Astrocyte of the spinal cord (primary cell): ENCODE data around the gene CNTN2.

Experiments used
- DNase-seq: peaks from one replicate; pipeline ENCODE4 v3.0.0; 2011; ENCODE audit warnings: low read depth, low spot score
- H3K4me3 ChIP-seq: 2 replicates; pipeline ENCODE4 v1.5.1; 2011; ENCODE audit warnings: low read depth, mild to moderate bottlenecking, low read length, moderate library complexity
- in situ Hi-C: cut with HindIII; loops from 2 replicates; pipeline ENCODE4 v1.10.0; 2017; ENCODE audit warnings: low sequenced_read_pairs
- TF ChIP-seq, protein P1 (sequence below): IDR thresholded peaks from 2 replicates; pipeline ENCODE4 v1.5.1; 2012; ENCODE audit warnings: low read depth, mild to moderate bottlenecking, low read length, inconsistent platforms

The CNTN2 gene

GRCh38 chr1:205077934-205078311 lies 34.9 kb downstream of the CNTN2 start:
- no peak for DNase-seq
- in situ Hi-C loops: no loop called here
- TF ChIP-seq, protein P1, sequence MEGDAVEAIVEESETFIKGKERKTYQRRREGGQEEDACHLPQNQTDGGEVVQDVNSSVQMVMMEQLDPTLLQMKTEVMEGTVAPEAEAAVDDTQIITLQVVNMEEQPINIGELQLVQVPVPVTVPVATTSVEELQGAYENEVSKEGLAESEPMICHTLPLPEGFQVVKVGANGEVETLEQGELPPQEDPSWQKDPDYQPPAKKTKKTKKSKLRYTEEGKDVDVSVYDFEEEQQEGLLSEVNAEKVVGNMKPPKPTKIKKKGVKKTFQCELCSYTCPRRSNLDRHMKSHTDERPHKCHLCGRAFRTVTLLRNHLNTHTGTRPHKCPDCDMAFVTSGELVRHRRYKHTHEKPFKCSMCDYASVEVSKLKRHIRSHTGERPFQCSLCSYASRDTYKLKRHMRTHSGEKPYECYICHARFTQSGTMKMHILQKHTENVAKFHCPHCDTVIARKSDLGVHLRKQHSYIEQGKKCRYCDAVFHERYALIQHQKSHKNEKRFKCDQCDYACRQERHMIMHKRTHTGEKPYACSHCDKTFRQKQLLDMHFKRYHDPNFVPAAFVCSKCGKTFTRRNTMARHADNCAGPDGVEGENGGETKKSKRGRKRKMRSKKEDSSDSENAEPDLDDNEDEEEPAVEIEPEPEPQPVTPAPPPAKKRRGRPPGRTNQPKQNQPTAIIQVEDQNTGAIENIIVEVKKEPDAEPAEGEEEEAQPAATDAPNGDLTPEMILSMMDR: no peak
- no peak overlapping the region for H3K4me3 ChIP-seq

DNA sequence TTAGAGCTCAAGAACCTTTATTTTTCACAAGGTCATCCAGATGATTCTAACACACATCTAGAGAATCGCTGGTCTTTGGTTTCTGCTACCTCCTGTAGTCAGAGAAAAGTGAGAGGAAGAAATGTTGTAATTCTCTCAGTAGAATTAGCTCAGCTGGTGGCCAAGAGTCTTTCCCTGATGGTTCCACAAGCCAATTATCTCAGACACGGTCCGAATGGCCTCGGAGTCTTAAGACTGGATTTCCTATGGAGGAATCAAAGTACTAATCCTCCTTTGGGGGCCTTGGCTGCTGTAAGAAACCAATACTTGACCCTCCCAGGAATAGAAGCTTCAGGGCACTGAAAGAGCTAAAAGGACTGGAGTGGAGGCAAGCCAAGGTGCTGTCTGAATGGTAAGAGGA lies 39.4 kb downstream of the CNTN2 start:
- no peak overlapping the region for H3K4me3 ChIP-seq
- no peak for DNase-seq
- TF ChIP-seq, protein P1: no peak
- in situ Hi-C loops: no loop called here

- no peak within 1 kb of the TSS for H3K4me3 ChIP-seq
- DNase-seq: no peak
- in situ Hi-C loops: no loop called here
- TF ChIP-seq, protein P1: no peak
Observed at GRCh38 chr1:205084360-205084759, 41.3 kb downstream of the CNTN2 start, which contains the start of gene TMEM81. Gene TMEM81 (minus strand): TSS chr1:205084460. CDS start chr1:205084320, 140 bp downstream.

DNA sequence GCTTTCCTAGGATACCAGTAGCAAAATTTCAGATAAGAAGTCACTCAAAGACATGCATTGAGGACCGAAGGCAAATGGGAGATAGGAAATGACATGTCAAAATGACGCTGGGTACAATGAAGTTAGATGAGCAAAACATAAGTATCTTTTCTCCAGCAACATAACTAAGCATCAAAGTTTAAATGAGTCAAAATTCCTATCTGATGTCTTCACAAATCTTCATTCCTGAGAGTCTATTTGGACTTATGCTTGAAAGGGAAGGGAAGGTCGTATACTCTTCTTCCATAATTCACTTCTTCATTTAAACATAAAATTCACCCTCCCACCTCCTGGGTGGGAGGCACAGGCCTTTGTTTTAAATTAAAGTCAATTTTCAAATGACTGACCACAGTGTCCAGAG lies 45.3 kb downstream of the CNTN2 start:
- no peak overlapping the region for H3K4me3 ChIP-seq
- in situ Hi-C loops: no loop called here
- DNase-seq: no peak
- TF ChIP-seq, protein P1: no peak

DNA sequence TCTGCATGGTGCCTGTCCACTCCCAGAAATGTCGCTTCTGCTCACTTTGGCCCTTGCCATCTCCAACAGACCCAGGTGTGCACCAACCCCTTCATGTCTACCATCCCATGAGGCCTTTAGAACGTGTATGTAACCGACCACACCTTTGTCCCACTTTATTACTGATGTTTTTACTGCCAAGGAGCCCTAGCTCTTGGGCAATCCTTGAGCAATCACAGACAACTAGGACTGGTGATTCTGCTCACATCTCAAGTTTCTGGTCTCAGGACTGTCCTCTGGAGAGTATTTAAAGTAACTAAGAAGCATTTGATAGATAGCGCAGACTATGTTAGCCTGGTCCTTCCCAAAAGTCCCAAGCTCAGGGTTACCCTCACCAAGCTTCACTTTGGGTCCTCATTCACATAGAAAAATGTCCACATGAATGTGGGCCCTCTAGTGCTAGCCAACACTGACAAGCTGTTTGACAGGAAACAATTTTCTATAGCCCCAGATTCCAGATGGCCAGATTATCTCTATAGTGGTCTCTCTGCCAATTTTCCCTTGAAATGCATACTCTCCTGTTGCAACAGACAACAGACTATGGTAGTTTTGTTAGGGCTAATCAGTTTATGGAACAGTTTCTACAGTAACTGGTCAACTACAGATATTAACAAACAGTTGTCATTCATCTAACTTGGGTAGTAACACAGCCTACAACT lies 48.2 kb downstream of the CNTN2 start:
- TF ChIP-seq, protein P1: no peak
- H3K4me3 ChIP-seq: no peak overlapping the region
- no peak for DNase-seq
- in situ Hi-C loops: no loop called here

- TF ChIP-seq, protein P1: no peak
- in situ Hi-C loops: no loop called here
- no peak overlapping the region for H3K4me3 ChIP-seq
- DNase-seq: no peak
Observed at GRCh38 chr1:205095422-205095821, 52.4 kb downstream of the CNTN2 start.
